AG09309 (cell line): ENCODE data around the gene GPR65.

Experiments
- DNase-seq: peaks from one replicate; pipeline ENCODE4 v3.0.0-alpha.2; 2010; ENCODE audit warnings: low read depth
- H3K4me3 ChIP-seq: 2 replicates; pipeline ENCODE4 v1.5.1; 2011; ENCODE audit warnings: mild to moderate bottlenecking, low read depth, low read length, moderate library complexity; ENCODE audit not compliant: control insufficient read depth
- CTCF ChIP-seq: IDR thresholded peaks from 2 replicates; pipeline ENCODE4 v1.5.1; 2011; ENCODE audit warnings: mild to moderate bottlenecking, low read depth, low read length, inconsistent platforms; ENCODE audit not compliant: insufficient read depth, control insufficient read depth; ENCODE audit errors: missing control alignments

Gene GPR65

GRCh38 chr14:87992718-87993628 lies 12.0 kb upstream of the GPR65 start, which contains the start of gene GALC:
TSS of gene GALC (minus strand) at chr14:87993182. CDS start at chr14:87993164, 18 bp downstream.
- H3K4me3 ChIP-seq, result peak within 1 kb of the TSS; percentile 63
- TF ChIP-seq CTCF, result no peak
- peak; percentile 63 for DNase-seq

- no peak for TF ChIP-seq CTCF
- no peak for DNase-seq
- H3K4me3 ChIP-seq, result no peak overlapping the region
Measured at GRCh38 chr14:87994974-87995373, 10.0 kb upstream of the GPR65 start.

GRCh38 chr14:87995500-87996290 lies 9.2 kb upstream of the GPR65 start:
- no peak for DNase-seq
- no peak for TF ChIP-seq CTCF
- no peak overlapping the region for H3K4me3 ChIP-seq

- H3K4me3 ChIP-seq, result no peak overlapping the region
- DNase-seq, result no peak
- TF ChIP-seq CTCF, result no peak
Measured at GRCh38 chr14:87996291-87996592, 8.7 kb upstream of the GPR65 start.

GRCh38 chr14:87998482-87998881 lies 6.5 kb upstream of the GPR65 start:
- no peak overlapping the region for H3K4me3 ChIP-seq
- no peak for DNase-seq
- no peak for TF ChIP-seq CTCF

- TF ChIP-seq CTCF, result no peak
- H3K4me3 ChIP-seq, result no peak overlapping the region
- no peak for DNase-seq
Measured at GRCh38 chr14:87999277-87999676, 5.7 kb upstream of the GPR65 start.
